D721Med (cell line): ENCODE measurements around the gene INPP1.

Experiments
- DNase-seq: peaks from one replicate; pipeline ENCODE4 v3.0.0; 2011; ENCODE audit warnings: low spot score; ENCODE audit not compliant: insufficient read length
- FAIRE-seq: peaks from 2 replicates; lab custom pipeline; 2011; peaks lifted over from hg19 to GRCh38; lab: Jason Lieb, UNC
- CTCF ChIP-seq: IDR thresholded peaks from 2 replicates; pipeline ENCODE4 v1.5.1; 2012; ENCODE audit warnings: mild to moderate bottlenecking, control low read depth; ENCODE audit not compliant: insufficient read depth; ENCODE audit errors: missing control alignments

The INPP1 gene

DNA sequence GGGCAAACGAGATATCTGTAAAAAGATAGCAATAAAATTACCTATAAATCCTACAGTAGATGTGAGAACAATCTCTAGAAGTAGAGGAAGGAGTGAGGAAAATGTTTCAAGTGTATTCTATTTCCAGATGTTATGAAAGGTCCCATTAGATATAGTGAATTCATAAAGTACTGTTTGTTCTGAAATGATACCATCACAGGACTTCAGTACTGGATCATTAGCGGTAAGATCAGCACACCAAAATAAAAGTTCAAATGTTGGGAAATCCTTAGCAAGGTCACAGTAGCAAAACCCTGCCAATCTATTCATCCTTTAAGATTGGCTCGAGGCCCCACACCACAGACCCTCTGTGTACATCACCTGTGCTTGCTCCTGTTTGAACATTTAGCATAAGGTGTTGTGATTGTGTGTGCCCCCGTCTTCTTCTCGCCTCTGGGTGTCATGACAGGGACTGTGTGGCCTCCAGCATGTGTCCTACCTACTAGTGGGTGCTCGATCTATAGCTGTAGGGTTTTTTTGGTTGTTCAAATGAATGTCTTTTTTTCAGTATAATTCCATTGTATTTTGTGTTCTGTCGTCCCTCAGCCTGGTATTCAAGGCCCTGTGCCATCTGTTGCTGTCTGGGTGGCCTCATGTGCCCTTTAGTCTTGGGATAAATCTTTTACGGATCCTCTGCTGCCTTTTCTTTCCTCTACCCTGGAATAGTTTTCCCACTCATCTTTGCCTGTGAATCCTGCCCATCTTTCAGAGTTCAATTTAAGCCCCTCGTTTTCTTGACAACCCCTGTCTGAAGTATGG is 73.9 kb downstream of the INPP1 start:
- DNase-seq (no peak), FAIRE-seq (no peak)
- no peak for TF ChIP-seq CTCF

GRCh38 chr2:190418727-190419126 is 75.3 kb downstream of the INPP1 start:
- FAIRE-seq (no peak), DNase-seq (no peak)
- no peak for TF ChIP-seq CTCF

GRCh38 chr2:190420801-190421200 is 77.4 kb downstream of the INPP1 start:
- TF ChIP-seq CTCF = no peak
- DNase-seq = no peak
- FAIRE-seq = no peak
